Skeletal muscle cell (primary cell): ENCODE measurements around the gene GNB1.
A peak's percentile ranks its signal among the peaks of the same experiment; 100 is the strongest.
"Not testable (repeated sequence)": the region's sequence is repeated elsewhere in the genome, so short reads cannot be mapped to it uniquely, and the experiment has no call there.

ENCODE experiments used
- DNase-seq: peaks from one replicate; pipeline ENCODE4 v3.0.0-alpha.2; 2010; ENCODE audit warnings: low read depth
- H3K4me3 ChIP-seq: 2 replicates; pipeline ENCODE4 v1.5.1; 2011; ENCODE audit warnings: low read depth, mild to moderate bottlenecking, control low read depth, low read length, moderate library complexity

Gene GNB1

DNA sequence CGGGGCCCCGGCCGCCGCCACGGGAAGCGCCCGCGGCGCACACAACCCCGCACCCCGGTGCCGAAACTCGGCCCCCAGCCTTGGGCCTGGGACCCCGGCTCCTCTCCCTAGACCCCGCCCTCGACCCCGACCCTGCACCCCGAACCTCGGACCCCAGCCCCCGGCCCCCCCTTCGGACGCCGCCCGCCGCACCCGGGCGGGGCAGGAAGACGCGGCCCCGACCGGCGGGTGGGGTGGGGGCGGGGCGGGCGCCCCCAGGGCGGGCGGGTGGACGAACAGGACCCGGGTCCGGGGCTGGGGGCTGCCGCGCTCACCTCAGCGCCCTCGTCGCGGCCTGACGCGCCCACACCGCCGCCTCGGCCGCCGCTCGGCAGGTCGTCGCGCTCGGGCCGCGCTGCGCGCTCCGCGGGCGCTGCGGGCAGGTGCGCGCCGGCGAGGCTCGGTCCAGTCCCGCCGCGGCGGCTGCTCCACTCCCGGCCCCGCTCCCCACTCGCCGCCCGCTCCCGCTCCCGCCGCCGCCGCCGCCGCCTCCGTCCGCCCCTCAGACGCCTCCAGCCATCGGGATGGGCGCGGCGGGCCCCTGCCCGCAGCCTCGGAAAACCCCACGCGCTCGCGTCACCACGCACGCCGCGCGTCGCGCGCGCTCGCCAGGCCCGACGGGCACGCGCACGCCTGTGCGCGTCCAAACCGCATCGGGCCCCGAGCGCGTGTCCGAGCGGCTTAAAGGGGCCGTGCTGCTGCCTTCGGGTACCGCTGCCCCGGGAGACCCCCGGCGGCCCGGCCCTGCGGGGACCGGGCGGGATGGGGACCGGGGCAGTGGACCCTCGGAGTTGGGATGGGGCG, at the start of gene GNB1:
Gene GNB1, minus strand, starts transcription at position 582 of the 843 bp plus-strand sequence. CDS start 65,634 bp downstream, outside the sequence.
- DNase-seq, result peak; percentile 57

DNA sequence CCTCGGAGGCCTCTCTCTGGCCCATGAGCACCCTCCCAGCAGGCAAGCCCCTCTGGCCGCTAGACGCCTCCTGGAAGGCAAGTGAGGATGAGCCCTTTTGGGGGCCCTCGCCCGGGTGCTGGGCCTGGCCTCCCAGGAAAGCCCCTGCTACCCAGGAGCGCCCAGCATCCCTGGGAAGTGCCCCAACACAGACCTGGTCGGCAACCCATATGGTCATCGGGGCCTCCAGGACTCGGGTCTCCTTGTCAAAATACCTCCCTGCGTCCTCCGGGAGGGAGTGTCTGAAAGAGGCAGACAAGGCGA, 49.2 kb upstream of the GNB1 start:
- no peak for DNase-seq
- no peak overlapping the region for H3K4me3 ChIP-seq

More for the DNA sequence above, at the start of gene GNB1:
- peak within 1 kb of the TSS; percentile 83 for H3K4me3 ChIP-seq

DNA sequence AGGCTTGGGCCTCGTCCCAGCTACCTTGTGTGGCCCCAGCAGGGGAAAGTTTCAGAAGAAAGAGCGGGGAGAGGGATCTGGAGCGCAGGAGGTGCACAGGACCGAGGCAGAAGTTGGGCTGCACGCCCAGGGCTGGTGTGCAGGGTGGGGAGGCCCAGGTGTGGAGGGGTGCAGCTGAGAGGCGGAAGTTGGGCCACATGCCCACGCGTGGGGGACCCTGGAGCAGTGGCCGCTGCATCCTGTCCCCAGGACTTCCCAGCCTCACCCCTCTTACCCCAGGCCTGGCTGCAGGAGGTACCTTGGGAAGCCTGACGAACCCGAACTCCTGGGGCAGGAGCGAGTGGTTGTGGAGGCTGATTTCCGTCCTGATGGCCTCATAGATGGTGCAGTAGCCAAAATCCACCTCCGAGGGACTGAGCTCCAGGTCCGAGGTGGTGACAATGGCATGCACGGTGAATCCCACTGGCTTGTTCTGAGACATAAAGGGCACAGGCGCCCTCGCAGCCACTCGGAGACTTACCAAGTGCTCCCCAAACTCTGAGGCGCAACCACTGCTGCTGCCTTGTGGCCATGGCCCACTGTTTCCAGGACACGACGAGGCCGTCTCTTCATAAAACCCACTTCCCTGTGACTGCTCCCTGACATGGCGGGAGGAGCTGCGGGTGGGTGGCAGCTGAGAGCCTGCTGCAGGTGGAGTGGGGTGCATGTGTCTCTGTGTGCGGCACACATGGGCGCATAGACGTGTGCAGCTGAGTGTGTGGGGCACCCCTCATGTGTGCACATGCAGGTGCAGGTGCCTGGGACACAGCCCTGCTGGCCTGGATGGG, 48.6 kb upstream of the GNB1 start:
- no peak overlapping the region for H3K4me3 ChIP-seq
- DNase-seq, result no peak

DNA sequence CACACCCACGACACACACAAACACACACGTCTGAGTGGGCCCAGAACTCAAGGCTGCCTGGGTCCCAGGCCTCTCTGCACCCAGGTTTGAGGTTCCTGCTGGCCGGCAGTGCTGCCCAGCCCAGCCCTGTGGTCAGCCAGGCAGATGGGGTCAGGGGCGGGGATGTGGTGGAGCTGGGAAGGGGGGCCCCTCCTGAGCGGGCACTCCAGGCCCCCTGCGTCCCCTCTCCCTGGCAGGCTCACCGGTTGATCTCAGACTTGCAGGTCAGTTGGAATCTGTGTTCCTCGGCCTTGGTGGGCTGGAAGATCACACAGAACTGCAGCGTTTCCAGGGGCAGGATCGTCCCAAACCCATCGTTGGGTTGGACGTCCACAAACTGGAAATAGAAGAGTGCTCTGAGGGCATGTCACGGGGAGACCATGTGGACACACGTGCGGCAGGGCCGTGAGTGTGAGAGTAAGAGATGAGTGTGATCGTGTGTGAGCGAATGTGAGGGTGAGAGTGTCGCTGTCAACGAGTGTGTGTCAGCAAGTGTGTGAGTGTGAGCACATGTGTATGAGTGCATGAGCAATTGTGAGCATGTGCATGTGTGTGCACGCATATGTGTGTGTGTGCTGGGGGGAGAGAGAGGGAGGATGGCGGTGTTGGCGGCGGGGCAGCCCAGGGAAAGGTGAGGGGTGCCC, 47.9 kb upstream of the GNB1 start:
- no peak overlapping the region for H3K4me3 ChIP-seq
- DNase-seq, result no peak

DNA sequence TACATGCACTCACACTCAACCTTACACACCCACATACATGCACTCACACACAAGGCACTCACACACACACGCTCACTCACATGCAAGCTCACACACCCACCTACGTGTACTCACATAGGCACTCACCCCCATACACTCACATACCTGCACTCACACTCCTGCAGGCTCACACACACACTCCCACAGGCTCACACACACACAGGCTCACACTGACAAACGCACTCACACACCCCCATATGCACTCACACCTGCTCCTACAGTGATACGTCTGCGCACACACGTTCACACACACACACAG, 47.3 kb upstream of the GNB1 start:
- no peak for DNase-seq

DNA sequence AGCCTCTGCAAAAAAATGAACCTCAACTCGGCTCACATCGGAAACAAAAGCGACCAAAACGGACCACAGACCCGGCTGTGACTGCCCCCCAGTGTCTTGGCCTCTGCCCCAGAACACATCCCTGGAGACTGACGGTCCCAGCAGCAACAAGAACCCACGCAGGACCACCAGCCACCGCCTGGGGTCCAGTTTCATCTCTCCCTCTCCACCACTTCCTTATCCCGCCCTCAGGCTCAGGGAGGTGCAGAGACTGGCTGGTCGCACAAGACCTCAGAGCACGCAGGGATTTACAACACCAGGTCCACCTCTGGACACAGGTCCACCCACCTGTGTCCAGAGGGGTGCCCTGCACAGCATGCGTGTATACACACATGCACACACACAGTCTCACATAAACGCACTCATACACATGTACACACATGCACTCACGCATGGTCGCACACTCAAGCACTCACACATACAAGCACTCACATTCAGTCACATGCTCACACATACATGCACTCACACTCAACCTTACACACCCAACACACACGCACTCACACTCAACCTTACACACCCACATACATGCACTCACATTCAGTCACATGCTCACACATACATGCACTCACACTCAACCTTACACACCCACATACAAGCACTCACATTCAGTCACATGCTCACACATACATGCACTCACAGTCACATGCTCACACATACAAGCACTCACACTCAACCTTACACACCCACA, 46.8 kb upstream of the GNB1 start:
- H3K4me3 ChIP-seq, result no peak overlapping the region
- DNase-seq, result no peak

More for the DNA sequence above, 47.3 kb upstream of the GNB1 start:
- no peak overlapping the region for H3K4me3 ChIP-seq

DNA sequence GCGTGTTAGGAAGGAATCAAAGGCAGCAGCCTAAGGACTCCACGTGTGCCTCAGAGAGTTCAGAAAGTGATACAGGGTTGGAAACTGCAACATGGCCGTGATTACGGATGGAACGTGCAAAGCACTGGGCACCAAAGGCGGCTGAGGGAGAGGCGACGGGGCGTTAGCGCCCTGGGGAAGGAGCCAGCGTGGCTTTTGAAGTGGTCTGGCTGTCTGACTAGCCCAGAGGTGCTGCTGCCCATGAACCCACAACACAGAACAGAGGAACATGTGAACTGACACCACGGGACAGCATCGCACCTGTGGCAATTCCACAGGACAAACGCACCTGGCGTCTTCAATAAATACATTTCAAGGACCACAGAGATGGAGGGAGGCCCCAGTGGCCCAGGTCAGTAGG, 46.2 kb upstream of the GNB1 start:
- DNase-seq, result no peak
- no peak overlapping the region for H3K4me3 ChIP-seq

DNA sequence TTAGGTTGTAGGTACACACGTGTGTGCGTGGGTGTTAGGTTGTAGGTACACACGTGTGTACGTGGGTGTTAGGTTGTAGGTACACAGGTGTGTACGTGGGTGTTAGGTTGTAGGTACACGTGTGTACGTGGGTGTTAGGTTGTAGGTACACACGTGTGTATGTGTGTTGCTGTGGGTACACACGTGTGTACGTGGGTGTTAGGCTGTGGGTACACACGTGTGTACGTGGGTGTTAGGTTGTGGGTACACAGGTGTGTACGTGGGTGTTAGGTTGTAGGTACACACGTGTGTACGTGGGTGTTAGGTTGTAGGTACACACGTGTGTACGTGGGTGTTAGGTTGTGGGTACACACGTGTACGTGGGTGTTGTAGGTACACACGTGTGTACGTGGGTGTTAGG, 44.0 kb upstream of the GNB1 start:
- H3K4me3 ChIP-seq, DNase-seq: not testable (repeated sequence)

DNA sequence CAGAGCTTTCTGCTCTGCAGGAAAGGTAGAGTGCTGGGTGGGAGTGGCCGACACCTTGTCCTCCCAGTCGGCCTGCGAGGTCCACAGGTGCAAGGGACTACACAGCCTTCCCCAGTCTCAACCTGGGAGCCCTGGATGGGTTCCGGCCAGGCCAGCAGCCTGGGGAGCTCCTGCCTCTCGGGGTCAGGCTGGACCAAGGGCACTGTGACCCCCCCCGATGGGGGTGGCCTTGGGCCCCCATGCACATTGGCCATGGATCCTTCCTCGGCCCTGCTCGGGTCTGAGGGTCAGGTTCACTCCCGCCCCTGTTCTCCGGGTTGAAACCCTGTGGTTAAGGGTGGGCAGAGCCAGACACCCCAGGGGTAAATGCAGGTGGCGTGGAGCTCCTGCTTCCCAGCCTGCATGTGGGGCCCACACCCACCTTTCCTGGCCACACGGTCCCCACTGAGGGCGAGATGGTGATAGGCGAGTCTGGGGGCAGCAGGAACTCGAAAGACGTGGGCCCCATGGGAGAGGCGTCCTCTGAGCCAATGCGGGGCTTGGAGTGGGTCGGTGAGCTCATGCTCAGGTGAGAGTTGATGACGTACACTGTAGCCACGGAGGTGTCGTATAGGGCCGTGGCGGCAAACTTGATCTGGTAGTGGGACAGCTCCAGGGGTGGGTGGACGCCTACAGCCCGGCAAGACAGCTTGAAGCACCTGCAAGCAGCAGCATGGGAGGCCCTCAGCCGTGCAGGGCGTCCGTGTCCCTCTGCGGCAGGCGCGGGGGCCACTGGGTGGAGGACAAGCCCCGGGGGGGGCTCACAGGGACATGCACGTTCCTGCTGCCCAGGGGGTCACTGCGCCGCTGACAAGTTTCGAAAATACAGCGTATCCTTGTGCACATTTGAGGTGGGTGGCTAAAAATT, 39.0 kb upstream of the GNB1 start:
- no peak for DNase-seq

DNA sequence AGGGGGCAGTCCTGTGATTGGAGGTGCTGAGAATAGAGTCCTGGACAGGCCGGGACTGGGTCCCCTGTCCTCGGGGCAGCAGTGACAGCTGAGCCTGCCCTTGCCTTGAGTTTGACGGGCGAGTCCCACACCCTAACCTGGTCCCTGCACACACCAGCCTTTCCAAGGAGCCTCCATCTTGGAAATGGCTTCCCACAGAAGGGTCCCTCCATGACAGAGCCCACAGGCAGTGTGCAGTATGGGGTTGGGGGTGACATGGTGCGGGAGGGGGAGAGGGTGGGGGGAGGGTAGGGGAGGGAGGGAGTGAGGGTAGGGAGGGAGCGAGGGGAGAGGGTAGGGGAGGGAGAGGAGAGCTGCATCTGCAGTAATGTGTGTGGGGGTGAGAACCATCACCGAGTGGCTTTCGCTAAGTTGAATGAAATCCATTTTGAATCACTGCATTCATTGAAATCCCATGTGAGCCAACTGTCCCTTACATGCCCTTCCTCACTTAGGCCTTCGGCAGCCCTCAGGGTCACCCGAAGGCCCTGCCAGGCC, 38.3 kb upstream of the GNB1 start:
- no peak for DNase-seq
- H3K4me3 ChIP-seq, result no peak overlapping the region

More for the DNA sequence above, 39.0 kb upstream of the GNB1 start:
- no peak overlapping the region for H3K4me3 ChIP-seq

DNA sequence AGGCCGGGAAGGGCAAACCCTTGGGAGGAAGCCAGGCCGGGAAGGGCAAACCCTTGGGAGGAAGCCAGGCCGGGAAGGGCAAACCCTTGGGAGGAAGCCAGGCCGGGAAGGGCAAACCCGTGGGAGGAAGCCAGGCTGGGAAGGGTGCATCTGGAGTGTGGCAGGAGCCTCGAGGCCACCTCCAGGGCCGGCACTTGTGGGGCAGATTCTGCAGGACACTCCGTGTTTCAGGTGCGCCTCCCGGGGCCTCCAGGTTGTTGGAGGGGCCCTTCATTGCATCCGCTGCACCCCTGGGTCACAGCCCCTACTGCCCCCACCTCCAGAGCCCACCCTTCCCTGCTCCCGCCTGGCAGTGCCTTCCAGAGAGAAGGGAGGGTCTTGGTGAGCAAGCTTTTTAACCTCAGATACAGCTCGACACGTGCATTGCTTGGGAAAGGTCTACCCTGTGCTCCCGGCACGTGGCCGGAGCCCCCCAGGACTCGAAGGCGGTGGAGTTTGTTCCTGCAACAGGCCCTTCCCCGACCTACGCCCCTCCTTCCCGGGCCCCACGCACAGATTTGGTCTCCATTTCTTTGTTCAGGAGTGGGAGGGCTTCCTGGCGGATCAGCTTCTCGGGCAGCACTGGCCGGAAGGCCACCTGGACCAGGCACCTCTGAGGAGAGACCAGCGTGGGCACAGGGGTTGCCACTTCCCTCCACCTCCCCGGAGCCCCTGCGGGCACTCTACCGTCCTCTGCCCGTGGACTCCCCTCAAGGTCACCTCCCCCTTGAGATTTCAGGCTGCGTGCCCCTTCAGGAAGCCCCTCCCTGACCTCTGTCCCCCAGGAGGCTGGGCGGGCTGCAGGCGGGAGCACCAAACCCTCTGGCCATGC, 37.6 kb upstream of the GNB1 start:
- DNase-seq, result no peak

DNA sequence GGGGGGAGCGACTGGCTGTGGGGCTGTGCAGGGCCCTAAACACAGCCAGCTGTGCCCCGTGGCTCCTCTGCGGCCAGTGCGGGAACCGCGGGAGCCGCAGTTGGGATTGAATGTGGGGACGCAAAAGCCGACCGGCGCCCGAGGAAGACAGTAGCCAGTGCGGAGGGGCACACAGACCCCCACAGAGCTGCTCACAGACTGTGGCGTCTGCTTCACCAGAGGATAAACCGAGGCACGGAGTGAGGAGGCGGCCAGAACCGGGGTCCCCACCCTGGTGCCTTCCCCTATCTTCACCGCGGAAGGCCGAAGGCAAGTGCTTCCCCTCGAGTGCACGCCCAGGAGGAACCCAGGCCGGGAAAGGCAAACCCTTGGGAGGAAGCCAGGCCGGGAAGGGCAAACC, 36.9 kb upstream of the GNB1 start:
- H3K4me3 ChIP-seq, result no peak overlapping the region
- no peak for DNase-seq

More for the DNA sequence above, 37.6 kb upstream of the GNB1 start:
- no peak overlapping the region for H3K4me3 ChIP-seq

DNA sequence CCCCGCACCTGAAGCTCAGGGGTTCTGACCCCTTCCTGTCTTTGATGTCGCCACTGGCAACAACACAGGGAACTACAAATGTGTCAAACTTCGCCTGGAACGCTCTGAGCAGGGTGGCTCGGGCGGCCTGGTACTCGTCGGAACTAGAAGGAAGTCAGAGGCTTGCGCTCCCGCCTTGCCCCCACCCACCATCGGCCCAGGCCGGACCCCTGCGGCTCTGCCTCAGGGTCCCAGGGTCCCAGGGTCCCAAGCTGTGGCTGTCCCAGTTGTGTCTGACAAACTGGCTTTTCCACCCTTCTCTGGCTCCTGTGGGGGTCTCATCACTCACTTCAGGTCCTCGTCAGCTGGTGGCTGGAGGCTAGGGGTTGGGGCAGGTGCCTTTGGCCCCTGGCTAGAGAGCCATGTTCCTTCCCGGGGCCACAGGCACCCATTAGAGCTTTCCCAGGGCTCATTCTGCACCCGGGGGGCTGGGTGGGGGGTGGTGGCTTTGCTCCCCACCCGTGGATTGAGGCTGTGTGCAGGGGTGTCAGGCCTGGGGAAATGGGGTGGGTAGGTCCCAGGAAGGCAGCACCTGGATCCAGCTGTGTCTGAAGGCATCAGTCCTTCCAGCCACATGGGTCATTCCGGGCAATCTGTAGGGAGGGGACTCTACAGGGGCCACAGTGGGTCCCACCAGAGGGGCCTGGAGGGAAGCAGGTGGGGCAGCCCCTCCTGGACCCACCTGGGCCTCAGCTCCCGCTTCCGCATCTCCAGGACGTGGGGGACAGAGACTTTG, 36.2 kb upstream of the GNB1 start:
- H3K4me3 ChIP-seq, result no peak overlapping the region
- DNase-seq, result no peak

DNA sequence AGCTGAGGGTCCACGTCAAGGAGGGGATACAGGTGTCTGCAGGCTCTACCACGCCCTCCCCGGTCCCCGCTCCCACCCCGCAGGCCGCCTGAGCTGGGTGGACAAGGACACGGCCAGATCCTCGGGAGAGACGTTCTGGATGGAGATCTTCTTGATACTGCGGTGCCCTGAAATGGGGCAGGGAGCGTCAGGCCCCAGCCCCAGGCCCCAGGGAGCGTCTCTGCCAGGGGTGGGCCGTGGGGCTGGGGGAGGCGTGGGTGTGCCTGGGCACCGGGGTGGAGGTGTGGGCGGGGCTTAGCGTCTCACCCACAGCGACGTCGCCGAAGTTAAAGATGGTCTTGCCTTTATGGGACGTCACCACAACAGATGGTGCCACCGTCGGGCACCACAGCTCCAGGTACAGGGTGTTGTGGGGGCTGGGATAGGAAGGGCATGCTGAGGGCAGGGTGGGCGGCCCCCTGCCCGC, 35.5 kb upstream of the GNB1 start:
- no peak for DNase-seq

DNA sequence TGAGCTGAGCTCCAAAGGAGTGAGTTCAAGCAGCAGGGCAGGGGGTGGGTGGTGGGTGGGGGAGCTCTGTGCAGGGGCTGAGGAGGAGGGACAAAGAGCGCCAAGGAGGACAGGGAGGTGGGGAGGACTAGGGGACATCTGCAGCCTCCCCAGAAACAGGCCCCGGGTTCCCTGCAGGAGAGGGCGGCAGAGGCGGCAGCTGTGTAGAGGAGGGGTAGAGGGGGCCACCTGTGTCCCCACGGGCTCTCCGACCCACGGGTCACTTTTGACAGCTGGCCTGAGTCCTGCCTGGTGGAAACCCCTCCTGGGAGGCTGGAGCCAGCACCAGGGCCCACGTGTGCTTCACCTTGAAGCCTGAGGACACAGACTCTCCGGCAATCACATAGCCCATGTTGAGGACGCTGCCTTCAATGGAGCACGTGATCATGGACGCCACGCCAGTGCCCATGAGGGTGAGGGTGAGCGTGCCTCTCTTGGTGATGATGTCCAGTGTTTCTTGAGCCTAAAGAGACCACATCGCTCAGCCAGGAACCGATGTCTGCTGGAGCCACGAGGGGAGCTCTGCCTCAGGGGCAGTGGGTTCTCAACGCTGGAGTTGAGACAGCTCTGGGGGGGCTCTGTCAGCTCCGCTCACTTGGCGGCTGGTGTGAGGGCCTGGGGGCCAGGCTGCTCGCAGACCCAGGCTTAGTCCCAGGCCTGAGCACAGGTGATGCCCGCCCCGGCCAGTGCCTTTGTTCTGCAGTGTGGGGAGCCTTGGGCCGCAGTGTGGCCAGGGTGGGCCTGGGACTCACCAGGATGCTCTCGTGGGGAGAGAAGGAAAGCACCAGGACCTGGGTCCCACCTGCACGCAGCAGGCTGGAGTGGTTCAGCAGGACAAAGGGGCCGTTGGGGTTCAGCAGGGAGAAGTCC, 34.8 kb upstream of the GNB1 start:
- H3K4me3 ChIP-seq, result no peak overlapping the region
- DNase-seq, result no peak

More for the DNA sequence above, 35.5 kb upstream of the GNB1 start:
- no peak overlapping the region for H3K4me3 ChIP-seq

DNA sequence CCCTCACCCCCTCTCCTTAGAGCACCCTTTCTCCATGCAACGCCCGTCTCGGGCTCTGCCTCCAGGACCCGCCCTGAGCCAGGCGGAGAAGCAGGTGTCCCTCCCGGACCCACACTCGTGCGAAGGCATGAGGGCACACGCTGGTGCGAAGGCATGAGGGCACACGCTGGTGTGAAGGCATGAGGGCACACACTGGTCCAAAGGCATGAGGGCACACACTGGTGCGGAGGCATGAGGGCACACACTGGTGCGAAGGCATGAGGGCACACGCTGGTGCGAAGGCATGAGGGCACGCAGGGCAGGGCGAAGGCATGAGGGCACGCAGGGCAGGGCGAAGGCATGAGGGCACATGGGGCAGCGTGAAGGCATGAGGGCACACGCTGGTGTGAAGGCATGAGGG, 34.0 kb upstream of the GNB1 start:
- DNase-seq, result no peak
- H3K4me3 ChIP-seq, result no peak overlapping the region
